IMR-90 (cell line): ENCODE data around the gene SESN2. TPM values are rescaled to one million over a fixed set of nuclear protein-coding genes. Genes with fewer than 3 reads are reported as not detected.
"Not testable (repeated sequence)": the region's sequence is repeated elsewhere in the genome, so short reads cannot be mapped to it uniquely, and the experiment has no call there.

Source experiments
- ATAC-seq: fragments of 200-7000 bp; cut with Tn5 transposase; 2 replicates; pipeline ENCODE4 v1.9.1; 2020; ENCODE audit warnings: low read depth, mild to moderate bottlenecking, moderate library complexity
- BruUV-seq: library from RNA; stranded (reverse); fragments of 400-500 nt; replicated peaks from 2 replicates; lab custom pipeline; 2021; lab: Mats Ljungman, UMichigan
- CTCF ChIA-PET: fragments of 300-600 bp; formaldehyde crosslinking; extraction: SDS; loops from one replicate; lab custom pipeline; 2021; ENCODE audit warnings: antibody characterized with exemption; lab: Yijun Ruan, JAX
- POLR2A ChIA-PET: fragments of 300-600 bp; sonication (Branson Sonifier 250); formaldehyde crosslinking; loops from one replicate; lab custom pipeline; 2022; ENCODE audit warnings: antibody characterized with exemption; ENCODE audit not compliant: unreplicated experiment; lab: Charles Lee
- DNase-seq: peaks from one replicate; pipeline ENCODE4 v3.0.0; 2013
- H2AFZ ChIP-seq: replicated peaks from 2 replicates; pipeline ENCODE3; 2013; ENCODE audit warnings: low read length, mild to moderate bottlenecking; ENCODE audit not compliant: poor library complexity
- H2AK5ac ChIP-seq: 2 replicates; pipeline ENCODE4 v1.6.1; 2013; ENCODE audit warnings: low read depth, low read length, inconsistent platforms
- H2AK9ac ChIP-seq: replicated peaks from 2 replicates; pipeline ENCODE3; 2013; ENCODE audit warnings: mild to moderate bottlenecking, low read depth, low read length, moderate library complexity; ENCODE audit not compliant: poor library complexity
- H2BK120ac ChIP-seq: 2 replicates; pipeline ENCODE4 v1.6.1; 2013; ENCODE audit warnings: low read depth, low read length, inconsistent platforms
- H2BK15ac ChIP-seq: 3 replicates; pipeline ENCODE4 v1.6.1; 2013; ENCODE audit warnings: low read depth, low read length, inconsistent platforms
- H2BK20ac ChIP-seq: 2 replicates; pipeline ENCODE4 v1.6.1; 2013; ENCODE audit warnings: low read depth, mild to moderate bottlenecking, inconsistent platforms, low read length, moderate library complexity
- H2BK5ac ChIP-seq: 2 replicates; pipeline ENCODE4 v1.6.1; 2013; ENCODE audit warnings: mild to moderate bottlenecking, low read depth, low read length, inconsistent platforms; ENCODE audit not compliant: poor library complexity, severe bottlenecking
- H3K14ac ChIP-seq: replicated peaks from 2 replicates; pipeline ENCODE4 v1.6.1; 2013; ENCODE audit warnings: low read depth, low read length, inconsistent platforms
- H3K18ac ChIP-seq: 2 replicates; pipeline ENCODE4 v1.6.1; 2013; ENCODE audit warnings: low read depth, low read length, control low read depth
- H3K23ac ChIP-seq: 2 replicates; pipeline ENCODE4 v1.6.1; 2013; ENCODE audit warnings: low read depth, low read length, inconsistent platforms
- H3K27ac ChIP-seq: 2 replicates; pipeline ENCODE4 v1.5.1; 2013; ENCODE audit warnings: mild to moderate bottlenecking, control low read depth, low read length; ENCODE audit not compliant: insufficient read depth
- H3K27me3 ChIP-seq: 2 replicates; pipeline ENCODE4 v1.6.1; 2013; ENCODE audit warnings: low read length; ENCODE audit not compliant: control insufficient read depth, insufficient read depth
- H3K36me3 ChIP-seq: 2 replicates; pipeline ENCODE4 v1.6.1; 2013; ENCODE audit warnings: low read length, mixed read lengths; ENCODE audit not compliant: control insufficient read depth, insufficient read depth
- H3K4ac ChIP-seq: 2 replicates; pipeline ENCODE4 v1.6.1; 2013; ENCODE audit warnings: low read depth, low read length, inconsistent platforms
- H3K4me1 ChIP-seq: 2 replicates; pipeline ENCODE4 v1.6.1; 2013; ENCODE audit warnings: low read length, mixed read lengths; ENCODE audit not compliant: control insufficient read depth, insufficient read depth
- H3K4me2 ChIP-seq: 2 replicates; pipeline ENCODE4 v1.6.1; 2013; ENCODE audit warnings: low read depth, mild to moderate bottlenecking, control low read depth, low read length, moderate library complexity
- H3K4me3 ChIP-seq: 2 replicates; pipeline ENCODE4 v1.5.1; 2013; ENCODE audit warnings: low read depth, mild to moderate bottlenecking, control low read depth, low read length, moderate library complexity; ENCODE audit not compliant: insufficient read depth
- H3K56ac ChIP-seq: 2 replicates; pipeline ENCODE4 v1.6.1; 2013; ENCODE audit warnings: low read length, inconsistent platforms; ENCODE audit not compliant: insufficient read depth; ENCODE audit errors: extremely low read depth
- H3K79me1 ChIP-seq, 2 experiments: 2 replicates each; pipeline ENCODE4 v1.6.1; 2013; ENCODE audit warnings: low read length in 2 of 2, inconsistent platforms in 1 of 2, low read depth in 1 of 2
- H3K9ac ChIP-seq: 2 replicates; pipeline ENCODE4 v1.6.1; 2013; ENCODE audit warnings: low read depth, low read length, control low read depth
- H3K9me1 ChIP-seq: 2 replicates; pipeline ENCODE4 v1.6.1; 2013; ENCODE audit warnings: low read length, inconsistent platforms; ENCODE audit not compliant: insufficient read depth
- H3K9me3 ChIP-seq: 2 replicates; pipeline ENCODE4 v1.6.1; 2013; ENCODE audit warnings: low read length; ENCODE audit not compliant: control insufficient read depth, insufficient read depth
- H4K20me1 ChIP-seq: 2 replicates; pipeline ENCODE4 v1.6.1; 2013; ENCODE audit warnings: low read length, inconsistent platforms; ENCODE audit not compliant: insufficient read depth
- H4K5ac ChIP-seq: 2 replicates; pipeline ENCODE4 v1.6.1; 2013; ENCODE audit warnings: mild to moderate bottlenecking, low read depth, low read length, control low read depth
- H4K8ac ChIP-seq, 2 experiments: 2 replicates each; pipeline ENCODE4 v1.6.1; 2013; ENCODE audit warnings: low read depth in 2 of 2, low read length in 2 of 2, control low read depth in 1 of 2, inconsistent platforms in 1 of 2
- H4K91ac ChIP-seq: 2 replicates; pipeline ENCODE4 v1.6.1; 2013; ENCODE audit warnings: low read depth, low read length, inconsistent platforms; ENCODE audit not compliant: insufficient read depth
- WGBS, 2 experiments: methylation state at CpG; one replicate each; pipeline versions ENCODE4 v1.1.5 to v1.1.7; 2013; ENCODE audit warnings: missing lambda C conversion rate in 2 of 2; ENCODE audit not compliant: insufficient read length in 1 of 2; ENCODE audit errors: extremely low coverage in 2 of 2; 5-methylcytosine and 5-hydroxymethylcytosine counted together
- dilution Hi-C: fragments of 300-500 bp; cut with HindIII; formaldehyde crosslinking; loops from one replicate; pipeline ENCODE4 v1.14.3; 2018; ENCODE audit warnings: low sequenced_read_pairs; ENCODE audit not compliant: unreplicated experiment
- in situ Hi-C: fragments of 300-500 bp; cut with MboI; formaldehyde crosslinking; loops from 3 replicates; pipeline ENCODE4 v1.14.3; 2019; ENCODE audit warnings: low sequenced_read_pairs, inconsistent platforms, mixed read lengths
- intact Hi-C: fragments of 100-400 bp; cut with micrococcal nuclease; formaldehyde crosslinking; loops from 2 replicates; pipeline ENCODE4 v1.10.0; 2022
- polyA plus RNA-seq, 3 experiments: library from polyadenylated mRNA; depleted of rRNA; stranded (reverse); fragments of >200 nt; gene quantifications; 2 replicates each; pipeline ENCODE4 v1.2.3, GENCODE V29; 2012; ENCODE audit warnings: low replicate concordance in 1 of 3
- total RNA-seq: library from RNA; depleted of rRNA; stranded (reverse); fragments of >200 nt; gene quantifications from 2 replicates; pipeline ENCODE4 v1.2.3, GENCODE V29; 2012

The SESN2 gene
- total and polyA plus RNA-seq, 2 of the 4 experiments (the other 2 are of a cell fraction): 10.2 to 20.9 TPM

GRCh38 chr1:28327431-28327830 lies 68.1 kb downstream of the SESN2 start:
- H2AK9ac ChIP-seq, H3K23ac ChIP-seq, H3K4me3 ChIP-seq, CTCF ChIA-PET, H3K14ac ChIP-seq, H2BK5ac ChIP-seq, H3K4me2 ChIP-seq, H2AFZ ChIP-seq, H3K9me3 ChIP-seq, H3K4ac ChIP-seq, H3K27ac ChIP-seq, H4K91ac ChIP-seq, ATAC-seq, H3K9me1 ChIP-seq, DNase-seq, H3K27me3 ChIP-seq, H4K8ac ChIP-seq, H3K4me1 ChIP-seq, H3K18ac ChIP-seq, H4K5ac ChIP-seq, BruUV-seq, H2BK15ac ChIP-seq, dilution Hi-C loops, in situ Hi-C loops, intact Hi-C loops, H3K56ac ChIP-seq, H2BK20ac ChIP-seq, H3K9ac ChIP-seq, H4K20me1 ChIP-seq, H2BK120ac ChIP-seq, POLR2A ChIA-PET, H2AK5ac ChIP-seq: not testable (repeated sequence)
- Histone ChIP-seq H3K79me1 (peaks cover 11 to 20% of the 10 kb centered on the region in 2 experiments), H3K36me3 (peaks cover 10% of the 10 kb centered on the region)
- WGBS, 2 experiments: 88% methylated on average over 3 of the region's 11 CpGs; no CpG with 5 or more reads in 1 of the 2 experiments
